Midbrain (tissue), 1 donor: ENCODE measurements around the gene PCSK7.
"Not testable (repeated sequence)": the region's sequence is repeated elsewhere in the genome, so short reads cannot be mapped to it uniquely, and the experiment has no call there.

ENCODE experiments used
- DNase-seq: peaks from one replicate; lab custom pipeline; 2025; lab: John Stamatoyannopoulos, UW

PCSK7 gene

DNA sequence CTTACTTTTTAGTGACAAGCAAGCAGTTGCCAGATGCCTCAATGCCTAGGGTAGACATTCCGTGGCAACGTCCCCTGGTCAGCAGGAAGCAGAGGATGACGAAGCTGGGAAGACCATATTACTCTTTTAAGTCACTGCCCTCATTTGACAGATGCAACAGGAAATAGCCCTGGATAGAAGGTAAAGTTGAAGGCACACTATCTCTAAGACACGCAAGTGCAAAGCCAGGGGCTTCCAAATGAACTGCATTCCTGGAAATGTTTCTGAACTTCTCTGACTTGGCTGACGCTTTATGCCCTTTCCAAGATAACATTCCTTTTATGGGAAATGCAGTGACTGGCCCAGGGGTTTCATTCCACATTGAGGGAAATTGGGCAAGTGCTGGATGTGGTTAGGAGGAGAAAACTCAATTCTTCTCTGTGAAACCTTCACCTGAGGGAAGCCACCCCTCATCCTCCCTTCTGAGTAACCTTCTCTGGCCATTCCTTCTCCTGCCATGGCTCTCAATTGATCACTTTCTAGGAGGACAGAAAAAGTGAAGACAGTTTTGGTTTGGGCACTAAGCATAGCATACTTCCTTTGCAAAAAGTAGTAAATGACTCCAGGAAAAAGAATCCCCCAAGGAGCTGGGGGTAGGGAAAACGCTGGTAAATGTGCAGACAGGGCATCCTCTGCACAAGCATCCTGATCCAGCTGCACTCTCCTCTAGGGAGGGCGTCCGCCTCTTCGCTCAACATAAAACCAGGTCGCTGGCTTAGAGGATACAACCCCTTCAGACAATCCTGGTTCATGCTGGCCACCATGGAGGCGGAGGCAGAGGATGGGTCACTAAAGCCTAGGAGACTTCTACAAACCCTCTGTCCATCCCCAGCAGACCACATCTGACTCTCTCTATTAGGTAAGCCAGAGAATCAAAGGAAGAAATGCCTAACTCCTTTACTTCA lies 14.5 kb downstream of the PCSK7 start:
- DNase-seq, result no peak

DNA sequence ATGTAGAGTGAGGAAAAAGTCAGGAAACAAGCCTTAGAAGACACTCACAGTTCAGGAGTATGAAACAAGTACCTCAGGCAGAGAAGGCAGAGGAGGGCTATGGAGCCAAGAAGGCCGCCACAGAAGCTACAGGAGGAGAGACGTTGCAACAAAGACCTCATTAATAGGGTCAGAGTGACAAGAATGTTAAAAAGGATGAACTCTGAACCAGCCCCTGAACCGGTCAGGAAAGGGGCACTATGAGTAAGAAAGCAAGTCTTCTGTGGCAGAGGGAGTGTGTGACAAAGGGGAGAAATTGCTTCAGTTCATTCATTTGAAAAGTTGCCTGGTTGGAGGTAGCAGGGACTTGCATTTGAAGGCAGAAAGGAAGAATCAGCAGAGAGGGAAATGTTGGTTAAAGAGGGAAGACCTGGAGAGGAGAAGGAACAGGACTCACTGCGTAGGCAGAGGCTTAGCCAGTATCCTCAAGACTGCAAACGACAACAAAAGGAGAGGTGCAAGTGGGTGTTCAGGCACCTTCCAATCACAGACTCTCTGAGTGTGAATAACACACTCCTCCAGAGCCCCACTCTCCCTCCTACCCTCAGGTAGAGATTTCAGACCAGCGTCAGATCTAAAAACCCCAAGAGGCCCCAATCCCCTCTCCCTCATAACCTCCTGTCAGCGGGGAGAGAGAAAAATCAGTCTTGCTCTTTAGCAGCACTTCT lies 17.3 kb downstream of the PCSK7 start:
- no peak for DNase-seq

DNA sequence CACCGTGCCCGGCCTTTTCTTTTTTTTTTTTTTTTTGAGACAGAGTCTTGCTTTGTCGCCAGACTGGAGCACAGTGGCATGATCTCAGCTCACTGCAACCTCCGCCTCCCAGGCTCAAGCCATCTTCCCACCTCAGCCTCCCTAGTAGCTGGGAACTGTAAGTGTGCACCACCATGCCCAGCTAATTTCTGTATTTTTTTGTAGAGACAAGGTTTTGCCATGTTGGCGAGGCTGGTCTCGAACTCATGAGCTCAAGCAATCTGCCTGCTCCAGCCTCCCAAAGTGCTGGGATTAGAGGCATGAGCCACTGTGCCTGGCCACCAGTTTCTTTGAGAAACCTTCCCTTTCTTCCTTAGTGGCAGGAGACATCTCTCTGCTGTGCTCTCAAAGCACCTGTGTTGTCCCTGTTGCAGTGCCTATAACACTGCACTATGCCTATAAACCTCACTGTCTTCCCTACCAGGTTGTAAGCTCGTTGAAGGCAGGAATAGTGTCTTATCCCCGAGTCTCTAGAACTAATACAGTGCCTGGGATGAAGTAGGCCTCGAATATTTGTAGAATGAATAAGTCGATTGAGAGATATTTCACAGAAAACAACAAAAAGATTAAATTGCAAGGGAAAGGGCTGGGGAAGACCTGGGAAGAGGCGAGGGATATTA lies 19.0 kb downstream of the PCSK7 start:
- no peak for DNase-seq

DNA sequence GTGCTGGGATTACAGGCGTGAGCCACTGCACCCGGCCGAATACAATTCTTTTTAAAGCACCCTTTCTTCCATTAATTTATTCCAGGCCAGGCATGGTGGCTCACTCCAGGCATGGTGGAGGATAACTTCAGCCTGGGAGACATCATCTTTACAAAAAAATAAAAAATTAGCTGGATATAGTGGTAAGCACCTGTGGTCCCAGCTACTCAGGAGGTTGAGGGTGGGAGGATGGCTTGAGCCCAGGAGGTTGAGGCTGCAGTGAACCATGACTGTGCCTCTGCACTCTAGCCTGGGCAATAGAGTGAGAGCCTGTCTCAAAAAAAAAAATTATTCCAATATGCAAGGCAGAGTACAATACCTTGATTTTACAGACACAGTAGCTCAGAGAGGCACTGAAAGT lies 21.3 kb downstream of the PCSK7 start:
- DNase-seq, result no peak

DNA sequence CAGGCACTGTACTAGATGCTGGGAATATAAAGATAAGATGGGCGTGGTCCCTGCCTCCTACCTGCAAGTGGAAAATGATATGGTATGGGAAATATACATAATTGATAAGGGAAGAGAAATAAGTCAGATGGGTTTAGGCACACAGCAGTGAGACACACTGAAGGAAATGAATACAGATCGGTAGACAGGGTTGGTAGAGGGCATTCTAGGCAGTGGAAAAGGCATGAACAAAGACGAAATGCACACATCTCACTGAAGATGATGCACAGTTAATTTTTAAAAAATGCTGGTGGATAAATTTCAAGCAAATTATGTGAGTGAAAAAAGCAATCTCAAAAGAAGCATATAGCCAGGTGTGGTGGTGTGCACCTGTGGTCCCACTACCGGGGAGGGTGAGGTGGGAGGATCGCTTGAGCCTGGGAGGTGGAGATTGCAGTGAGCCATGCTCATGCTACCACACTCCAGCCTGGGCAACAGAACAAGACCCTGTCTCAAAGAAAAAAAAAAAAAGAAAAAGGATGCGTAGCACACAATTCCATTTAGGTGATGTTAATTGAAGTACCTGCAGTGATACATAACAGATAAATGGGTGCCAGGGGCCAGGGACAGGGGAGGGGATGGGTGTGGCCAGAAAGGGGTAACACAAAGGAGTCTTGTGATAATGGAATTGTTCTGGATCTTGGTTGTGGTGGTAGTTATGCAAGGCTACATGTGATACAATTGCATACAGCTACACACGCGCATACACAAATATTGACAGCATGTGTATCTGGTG lies 22.3 kb downstream of the PCSK7 start:
- not testable (repeated sequence) for DNase-seq

DNA sequence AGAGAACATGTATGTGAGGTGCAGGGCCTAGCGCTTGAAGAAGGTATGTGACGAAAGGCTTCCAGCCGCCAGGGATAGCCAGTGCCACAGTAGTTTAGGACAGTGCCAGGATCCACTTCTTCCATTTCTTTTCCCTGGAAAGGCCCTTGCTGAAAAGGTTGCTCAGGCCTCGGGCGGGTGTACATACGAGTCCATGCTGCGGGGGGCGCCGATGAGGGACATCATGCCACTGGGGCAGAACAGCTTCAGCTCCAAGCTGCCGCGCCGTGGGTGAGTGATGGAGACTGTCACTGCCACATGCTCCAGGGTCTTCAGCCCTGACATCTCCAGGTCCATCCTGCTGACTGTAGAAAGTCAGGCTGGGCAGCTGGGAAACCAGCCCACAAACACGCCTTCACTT lies 23.2 kb downstream of the PCSK7 start:
- not testable (repeated sequence) for DNase-seq

DNA sequence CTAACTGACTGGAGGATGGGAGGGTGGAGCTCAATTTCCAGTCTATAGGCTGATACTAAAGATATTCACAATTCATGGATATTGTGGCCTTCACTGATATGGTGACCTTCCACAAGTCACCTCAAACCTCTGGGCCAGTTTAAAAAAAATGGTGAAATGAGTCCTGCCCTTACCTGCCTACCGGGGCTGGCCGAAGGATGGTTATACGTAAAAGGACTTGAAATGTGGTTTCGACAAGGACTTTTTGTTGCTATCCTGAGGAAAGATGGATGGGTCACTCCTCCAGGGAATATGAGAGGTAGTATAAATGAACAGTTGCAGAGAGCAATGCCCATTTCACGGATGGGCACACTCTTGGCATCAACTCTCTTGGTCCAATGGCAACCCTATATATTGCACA lies 24.4 kb downstream of the PCSK7 start:
- DNase-seq, result not testable (repeated sequence)

DNA sequence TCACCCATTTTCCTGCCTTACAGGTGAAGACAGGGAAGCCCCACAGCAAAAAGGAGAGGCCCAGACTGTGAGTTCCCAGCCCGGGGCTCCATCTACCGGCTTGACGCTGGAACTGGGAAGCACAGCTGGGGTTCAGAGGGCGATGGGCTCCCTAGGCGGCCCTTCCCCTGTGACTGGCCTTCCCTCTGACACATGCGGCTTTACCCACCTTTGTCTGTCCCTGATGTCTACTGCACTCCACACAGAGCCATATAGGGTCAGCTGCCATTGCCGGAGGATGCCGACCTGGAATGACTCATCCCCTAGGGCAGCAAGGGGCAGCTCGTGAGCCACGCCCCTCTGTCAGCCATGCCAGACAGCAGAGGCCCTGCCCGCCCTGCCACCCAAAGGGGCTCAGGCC lies 25.0 kb downstream of the PCSK7 start:
- DNase-seq, result not testable (repeated sequence)

DNA sequence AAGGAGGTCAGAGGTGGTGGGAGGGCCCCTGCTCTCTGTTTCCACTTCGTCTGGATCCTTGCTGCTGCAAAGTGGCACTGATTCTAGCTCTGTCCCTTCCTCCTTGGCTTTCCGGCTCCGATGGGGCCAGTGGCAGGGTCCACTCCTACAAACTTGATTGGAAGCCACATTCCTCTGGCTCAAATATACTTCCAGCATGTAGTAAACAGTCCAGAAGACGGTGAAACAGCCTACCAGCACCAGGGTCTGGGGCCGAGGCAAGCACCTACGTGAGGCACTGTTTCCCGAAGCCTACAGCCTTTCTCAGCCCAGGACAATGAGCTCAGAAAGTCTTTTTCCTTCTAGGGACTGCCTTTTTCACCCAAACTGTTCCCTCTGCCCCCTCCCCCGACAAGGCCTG lies 25.8 kb downstream of the PCSK7 start:
- DNase-seq, result not testable (repeated sequence)

DNA sequence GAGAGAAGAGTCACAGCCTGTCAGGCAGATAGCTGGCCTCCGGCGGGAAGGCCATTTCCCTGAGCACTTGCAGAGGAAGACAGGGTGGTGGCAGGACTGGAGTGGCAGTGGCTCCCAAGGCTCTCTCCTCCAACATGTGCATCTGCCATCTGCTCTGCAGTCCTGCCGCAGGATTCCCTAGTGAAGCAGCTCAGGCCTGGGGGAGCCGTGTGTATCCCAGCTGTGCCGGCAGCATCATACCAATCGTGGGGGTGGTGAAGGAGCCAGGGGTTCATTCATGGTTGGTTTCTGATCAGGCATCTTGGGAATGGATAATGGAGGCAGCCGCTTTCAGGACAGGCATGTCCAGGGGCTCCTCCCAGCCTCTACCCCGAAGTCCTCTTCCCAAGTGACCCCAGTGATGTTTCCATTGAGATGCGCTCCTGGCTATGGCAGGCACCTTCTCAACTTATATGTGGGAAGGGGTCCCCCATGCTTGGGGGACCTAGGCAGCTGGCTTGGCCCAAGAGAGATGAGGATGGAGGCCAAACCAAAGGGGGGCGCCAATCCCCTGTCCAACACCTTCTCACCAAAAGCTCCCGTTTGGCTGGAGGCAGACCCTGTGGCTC lies 26.6 kb downstream of the PCSK7 start:
- DNase-seq, result no peak

DNA sequence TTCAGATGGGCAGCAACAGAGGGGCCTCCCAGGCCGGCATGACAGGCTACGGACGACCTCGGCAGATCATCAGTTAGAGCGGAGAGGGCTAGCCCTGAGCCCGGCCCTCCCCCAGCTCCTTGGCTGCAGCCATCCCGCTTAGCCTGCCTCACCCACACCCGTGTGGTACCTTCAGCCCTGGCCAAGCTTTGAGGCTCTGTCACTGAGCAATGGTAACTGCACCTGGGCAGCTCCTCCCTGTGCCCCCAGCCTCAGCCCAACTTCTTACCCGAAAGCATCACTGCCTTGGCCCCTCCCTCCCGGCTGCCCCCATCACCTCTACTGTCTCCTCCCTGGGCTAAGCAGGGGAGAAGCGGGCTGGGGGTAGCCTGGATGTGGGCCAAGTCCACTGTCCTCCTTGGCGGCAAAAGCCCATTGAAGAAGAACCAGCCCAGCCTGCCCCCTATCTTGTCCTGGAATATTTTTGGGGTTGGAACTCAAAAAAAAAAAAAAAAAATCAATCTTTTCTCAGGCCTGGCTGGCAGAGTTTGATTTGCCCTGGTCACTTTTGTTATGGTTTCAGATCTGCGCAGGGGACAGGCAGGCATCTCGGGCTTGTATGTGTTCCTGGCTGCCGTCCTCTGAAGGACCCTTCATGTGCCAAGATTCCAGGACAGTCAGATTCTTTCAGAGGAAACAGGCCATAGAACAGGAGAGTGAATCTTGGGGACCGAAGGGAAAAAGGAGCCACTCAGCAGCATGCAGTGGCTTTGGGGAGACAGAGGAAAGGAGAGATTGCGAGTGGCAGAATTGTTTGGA lies 27.4 kb downstream of the PCSK7 start:
- no peak for DNase-seq

DNA sequence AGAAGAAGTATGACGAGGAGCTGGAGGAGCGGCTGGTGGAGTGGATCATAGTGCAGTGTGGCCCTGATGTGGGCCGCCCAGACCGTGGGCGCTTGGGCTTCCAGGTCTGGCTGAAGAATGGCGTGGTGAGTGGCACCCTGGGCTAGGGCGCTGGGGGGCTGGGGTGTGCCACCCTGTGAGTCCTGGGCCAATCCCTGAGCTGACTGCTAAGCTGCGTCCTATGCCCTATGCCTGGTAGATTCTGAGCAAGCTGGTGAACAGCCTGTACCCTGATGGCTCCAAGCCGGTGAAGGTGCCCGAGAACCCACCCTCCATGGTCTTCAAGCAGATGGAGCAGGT lies 28.8 kb downstream of the PCSK7 start:
- DNase-seq, result no peak

DNA sequence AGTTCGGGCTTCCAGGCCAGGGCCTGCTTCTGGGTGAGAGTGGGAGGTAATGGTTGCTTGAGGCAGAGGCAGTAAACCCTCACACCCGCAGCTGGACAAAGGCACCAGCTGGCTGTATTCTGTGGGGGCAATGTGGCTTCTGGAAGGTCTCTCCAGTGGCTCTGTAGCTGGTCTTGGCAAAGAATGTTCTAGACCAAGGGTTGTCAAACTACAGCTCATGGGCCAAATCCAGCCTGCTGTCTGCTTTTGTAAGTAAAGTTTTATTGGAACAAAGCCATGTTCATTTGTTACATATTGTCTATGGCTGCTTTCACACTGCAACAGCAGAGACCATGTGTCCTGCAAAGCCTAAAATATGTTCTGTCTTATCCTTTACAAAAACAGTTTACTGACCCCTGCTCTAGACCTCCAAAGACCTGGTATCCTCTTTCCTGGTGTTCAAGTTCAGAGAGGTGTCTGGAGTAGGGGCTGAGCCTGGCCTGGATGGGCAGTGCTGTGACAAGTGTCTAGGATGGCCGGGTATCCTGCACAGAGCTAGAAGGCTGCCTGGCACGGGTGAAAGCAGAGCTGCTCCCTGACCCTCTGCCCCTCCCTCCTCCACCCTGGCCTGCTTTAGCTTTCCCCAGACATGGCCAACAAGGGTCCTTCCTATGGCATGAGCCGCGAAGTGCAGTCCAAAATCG lies 29.3 kb downstream of the PCSK7 start:
- DNase-seq, result no peak

DNA sequence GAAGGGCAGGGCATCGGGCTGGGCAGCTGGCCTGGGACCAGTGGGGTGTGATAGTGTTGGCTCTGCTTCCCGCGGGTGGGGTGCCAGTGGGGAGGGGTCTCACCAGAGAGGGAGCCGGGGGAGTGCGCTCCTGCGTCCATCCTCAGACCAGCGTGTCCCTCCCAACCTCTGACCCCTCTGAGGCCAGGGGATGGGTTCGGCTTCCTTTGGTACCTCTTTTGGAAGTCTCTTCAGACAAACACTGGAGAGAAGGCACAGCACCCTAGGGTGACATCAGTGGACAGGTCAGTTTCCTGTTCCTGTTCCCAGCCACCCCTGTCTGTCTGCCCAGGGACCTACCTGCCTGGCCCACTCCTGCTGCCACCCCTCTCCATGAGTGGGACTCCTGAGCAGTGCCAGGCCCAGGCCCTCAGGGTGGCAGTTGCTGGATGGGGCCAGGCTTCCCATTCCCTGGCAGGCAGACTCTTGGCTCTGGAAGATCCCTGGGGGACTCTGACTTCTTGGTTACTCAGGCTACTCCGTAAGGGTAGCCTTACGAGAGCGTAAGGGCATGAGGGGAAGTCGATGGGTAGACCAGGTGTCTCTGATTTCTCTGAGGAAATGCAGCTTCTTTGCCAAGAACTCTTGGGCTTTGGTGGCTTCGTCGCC lies 30.1 kb downstream of the PCSK7 start:
- DNase-seq, result no peak

DNA sequence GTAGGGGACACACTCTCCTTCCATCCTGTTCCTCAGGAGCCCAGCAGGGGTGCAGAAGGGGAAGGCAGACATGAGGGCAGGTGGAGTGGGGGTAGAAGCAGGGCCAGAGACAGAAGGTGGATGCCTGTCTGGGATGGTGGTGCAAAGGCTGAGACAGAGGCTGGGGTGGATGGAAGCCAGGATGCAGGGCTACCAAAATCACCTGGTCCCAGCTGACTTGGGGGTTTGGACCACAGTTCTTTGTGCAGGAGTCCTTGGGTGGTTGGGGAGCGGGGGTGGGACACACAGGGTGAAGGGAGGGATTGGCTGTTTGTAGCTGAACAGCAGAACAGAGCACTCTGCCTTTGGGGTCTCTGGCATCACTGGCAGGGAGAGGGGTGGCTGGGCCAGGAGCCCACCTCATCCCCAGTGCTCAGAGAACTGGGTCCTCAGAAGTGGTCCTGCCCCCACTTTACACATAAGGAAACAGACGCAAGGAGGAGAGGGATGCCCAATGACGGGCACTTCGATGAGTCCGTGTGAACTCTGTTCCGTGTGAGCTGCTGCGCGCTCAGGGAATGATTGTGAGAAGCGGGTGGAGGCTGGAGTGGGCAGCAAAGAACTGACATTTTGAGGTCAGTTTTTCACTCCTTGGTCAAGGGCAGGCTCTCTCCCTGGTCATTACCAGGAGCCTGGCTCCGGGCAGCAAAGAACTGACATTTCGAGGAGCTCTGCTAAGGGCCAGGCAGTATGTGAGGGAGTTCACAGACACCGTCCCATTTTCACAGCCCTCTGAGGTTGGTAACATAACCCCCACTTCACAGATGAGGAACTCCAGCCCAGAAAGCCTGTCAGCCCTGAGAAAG lies 30.8 kb downstream of the PCSK7 start:
- DNase-seq, result no peak

DNA sequence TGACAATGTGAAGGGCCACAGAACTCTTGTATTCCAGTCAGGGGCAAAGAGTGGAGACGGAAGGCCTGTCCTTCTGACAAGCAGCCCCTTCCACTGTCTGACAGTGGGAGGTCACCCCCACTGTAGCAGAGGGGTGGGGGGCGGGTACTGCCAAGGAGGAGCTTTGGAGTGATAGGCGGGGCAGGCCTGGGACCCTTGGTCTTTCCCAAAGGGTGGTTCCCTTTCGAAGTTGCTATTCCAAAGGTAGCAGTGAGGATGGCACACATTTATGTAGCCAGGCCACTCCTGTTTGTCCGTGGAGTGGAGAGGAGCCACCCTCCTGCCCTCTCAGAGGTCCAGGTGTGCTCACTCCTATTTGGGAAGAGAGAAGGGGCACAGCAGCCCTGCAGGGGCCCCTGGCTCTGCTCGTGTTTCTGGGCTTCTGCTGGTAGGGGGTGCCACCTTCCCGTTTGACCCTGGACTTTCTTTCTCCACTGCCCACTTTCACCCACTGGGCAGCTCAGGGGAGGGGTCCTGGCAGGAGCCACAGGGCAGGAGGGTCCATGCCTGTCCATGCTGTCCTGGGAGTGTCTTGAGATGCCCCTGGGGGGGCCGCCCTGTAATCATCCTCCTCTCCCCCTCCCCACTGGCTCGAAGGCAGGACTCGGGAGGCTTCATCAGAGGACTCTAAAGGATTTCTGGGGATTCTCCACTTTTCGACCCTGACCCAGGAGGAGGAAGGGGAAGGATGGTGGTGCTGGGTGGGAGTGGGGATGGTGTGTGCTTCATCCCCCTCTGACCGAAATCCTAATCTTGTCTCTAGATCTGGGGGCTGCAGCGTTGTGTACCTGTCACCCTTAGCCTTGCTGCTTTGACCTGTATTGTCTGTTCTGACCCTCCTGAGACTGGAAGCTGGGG lies 31.7 kb downstream of the PCSK7 start:
- no peak for DNase-seq

DNA sequence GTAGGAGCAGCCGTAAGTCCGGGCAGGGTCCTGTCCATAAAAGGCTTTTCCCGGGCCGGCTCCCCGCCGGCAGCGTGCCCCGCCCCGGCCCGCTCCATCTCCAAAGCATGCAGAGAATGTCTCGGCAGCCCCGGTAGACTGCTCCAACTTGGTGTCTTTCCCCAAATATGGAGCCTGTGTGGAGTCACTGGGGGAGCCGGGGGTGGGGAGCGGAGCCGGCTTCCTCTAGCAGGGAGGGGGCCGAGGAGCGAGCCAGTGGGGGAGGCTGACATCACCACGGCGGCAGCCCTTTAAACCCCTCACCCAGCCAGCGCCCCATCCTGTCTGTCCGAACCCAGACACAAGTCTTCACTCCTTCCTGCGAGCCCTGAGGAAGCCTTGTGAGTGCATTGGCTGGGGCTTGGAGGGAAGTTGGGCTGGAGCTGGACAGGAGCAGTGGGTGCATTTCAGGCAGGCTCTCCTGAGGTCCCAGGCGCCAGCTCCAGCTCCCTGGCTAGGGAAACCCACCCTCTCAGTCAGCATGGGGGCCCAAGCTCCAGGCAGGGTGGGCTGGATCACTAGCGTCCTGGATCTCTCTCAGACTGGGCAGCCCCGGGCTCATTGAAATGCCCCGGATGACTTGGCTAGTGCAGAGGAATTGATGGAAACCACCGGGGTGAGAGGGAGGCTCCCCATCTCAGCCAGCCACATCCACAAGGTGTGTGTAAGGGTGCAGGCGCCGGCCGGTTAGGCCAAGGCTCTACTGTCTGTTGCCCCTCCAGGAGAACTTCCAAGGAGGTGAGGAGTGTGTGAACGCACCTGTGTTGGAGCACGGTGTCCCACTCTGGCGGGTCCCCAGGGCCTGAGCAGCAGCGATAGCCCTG lies 32.6 kb downstream of the PCSK7 start, which contains the start of gene TAGLN:
Gene TAGLN, plus strand, starts transcription at position 318 of the 863 bp plus-strand sequence. CDS start 3,644 bp downstream, outside the sequence.
- DNase-seq, result no peak
